ENCODE data around the gene PGAP6. TPM values are rescaled to one million over a fixed set of nuclear protein-coding genes. Genes with fewer than 3 reads are reported as not detected.

PGAP6 gene
- total and polyA plus RNA-seq, 2 of the 13 experiments (the other 11 are each of a cell fraction or from before 2014, with no cell fraction given), result 52.7 to 136 TPM

GRCh38 chr16:405548-406506, 24.0 kb upstream of the PGAP6 start (continued):
- TF ChIP-seq ZNF550 (CRISPR knock-in tag; IDR thresholded peaks at IDR 0.05; ENCODE audit: borderline replicate concordance) (no peak; the same call in 1 of the 2 replicates), SYNCRIP (IDR thresholded peaks at IDR 0.05; ENCODE audit: insufficient read depth, low read depth, low read length) (no peak), SP140L (CRISPR knock-in tag; IDR thresholded peaks at IDR 0.05; ENCODE audit: borderline replicate concordance) (no peak), KDM3A (CRISPR knock-in tag; IDR thresholded peaks at IDR 0.05; ENCODE audit: low read depth) (no peak), NCOA1 (CRISPR knock-in tag; IDR thresholded peaks at IDR 0.05) (no peak), PBX2 (CRISPR knock-in tag; IDR thresholded peaks at IDR 0.05) (no peak), PITX1 (CRISPR knock-in tag; IDR thresholded peaks at IDR 0.05) (peak; percentile 74), GABPA (IDR thresholded peaks at IDR 0.05; ENCODE audit: low read depth, low read length) (no peak), GABPA (CRISPR knock-in tag; IDR thresholded peaks at IDR 0.05; ENCODE audit: low read depth) (peak; percentile 36; the same call in 1 of the 2 replicates), PLSCR1 (CRISPR knock-in tag; IDR thresholded peaks at IDR 0.05; ENCODE audit: borderline replicate concordance) (no peak), PHF21A (CRISPR knock-in tag; IDR thresholded peaks at IDR 0.05) (peak; percentile 96), PRPF4 (IDR thresholded peaks at IDR 0.05; ENCODE audit: low read depth, low read length, poor library complexity, severe bottlenecking) (no peak), MTERF4 (CRISPR knock-in tag; IDR thresholded peaks at IDR 0.05) (peak; percentile 18; the same call in 1 of the 2 replicates), MIER3 (CRISPR knock-in tag; IDR thresholded peaks at IDR 0.05; ENCODE audit: borderline replicate concordance) (peak; percentile 88; the same call in 1 of the 2 replicates), SRY (CRISPR knock-in tag; IDR thresholded peaks at IDR 0.05) (peak; percentile 81), FOXO4 (CRISPR knock-in tag; conservative IDR thresholded peaks at IDR 0.05) (no peak), KLF16 (CRISPR knock-in tag; IDR thresholded peaks at IDR 0.05) (peak in 1 of 2 experiments; percentile 96; a peak in 2 of 4 replicates), ZNF282 (IDR thresholded peaks at IDR 0.05; ENCODE audit: partially characterized antibody) (no peak), TCF7L2 (IDR thresholded peaks at IDR 0.05; ENCODE audit: low read depth, low read length) (no peak), U2AF1 (optimal IDR thresholded peaks at IDR 0.05; ENCODE audit: low read depth, low read length) (no peak), ZNF558 (CRISPR knock-in tag; IDR thresholded peaks at IDR 0.05; ENCODE audit: borderline replicate concordance) (no peak), NFKBIZ (CRISPR knock-in tag; IDR thresholded peaks at IDR 0.05) (peak; percentile 99), ZBTB20 (CRISPR knock-in tag; IDR thresholded peaks at IDR 0.05; ENCODE audit: borderline replicate concordance, low read depth) (peak; percentile 89)
- TF ChIP-seq, protein P1, sequence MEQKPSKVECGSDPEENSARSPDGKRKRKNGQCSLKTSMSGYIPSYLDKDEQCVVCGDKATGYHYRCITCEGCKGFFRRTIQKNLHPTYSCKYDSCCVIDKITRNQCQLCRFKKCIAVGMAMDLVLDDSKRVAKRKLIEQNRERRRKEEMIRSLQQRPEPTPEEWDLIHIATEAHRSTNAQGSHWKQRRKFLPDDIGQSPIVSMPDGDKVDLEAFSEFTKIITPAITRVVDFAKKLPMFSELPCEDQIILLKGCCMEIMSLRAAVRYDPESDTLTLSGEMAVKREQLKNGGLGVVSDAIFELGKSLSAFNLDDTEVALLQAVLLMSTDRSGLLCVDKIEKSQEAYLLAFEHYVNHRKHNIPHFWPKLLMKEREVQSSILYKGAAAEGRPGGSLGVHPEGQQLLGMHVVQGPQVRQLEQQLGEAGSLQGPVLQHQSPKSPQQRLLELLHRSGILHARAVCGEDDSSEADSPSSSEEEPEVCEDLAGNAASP (CRISPR knock-in tag; IDR thresholded peaks at IDR 0.05; ENCODE audit: borderline replicate concordance), result peak; percentile 97
